Astrocyte (in vitro differentiated cells and primary cell): ENCODE data around the gene VAMP1. TPM values are rescaled to one million over a fixed set of nuclear protein-coding genes. Genes with fewer than 3 reads are reported as not detected.

Experiments
- DNase-seq: peaks from one replicate; pipeline ENCODE4 v3.0.0-alpha.2; 2010; ENCODE audit warnings: low read depth
- FAIRE-seq: peaks from 2 replicates; lab custom pipeline; 2011; peaks lifted over from hg19 to GRCh38; lab: Jason Lieb, UNC
- H2AFZ ChIP-seq: 2 replicates; pipeline ENCODE4 v1.6.0; 2012; ENCODE audit warnings: low read depth, low read length, inconsistent platforms
- H3K27ac ChIP-seq: 2 replicates; pipeline ENCODE4 v1.5.1; 2011; ENCODE audit warnings: low read depth, low read length, inconsistent platforms
- H3K27me3 ChIP-seq: 2 replicates; pipeline ENCODE4 v1.6.0; 2011; ENCODE audit warnings: low read length, inconsistent platforms; ENCODE audit not compliant: insufficient read depth
- H3K36me3 ChIP-seq: 2 replicates; pipeline ENCODE4 v1.5.1; 2011; ENCODE audit warnings: low read length, inconsistent platforms; ENCODE audit not compliant: insufficient read depth
- H3K4me1 ChIP-seq: 2 replicates; pipeline ENCODE4 v1.5.1; 2011; ENCODE audit warnings: low read length, inconsistent platforms; ENCODE audit not compliant: insufficient read depth
- H3K4me2 ChIP-seq: 2 replicates; pipeline ENCODE4 v1.6.0; 2012; ENCODE audit warnings: low read length, inconsistent platforms
- H3K4me3 ChIP-seq: 2 replicates; pipeline ENCODE4 v1.5.1; 2011; ENCODE audit warnings: low read depth, mild to moderate bottlenecking, low read length, inconsistent platforms; ENCODE audit not compliant: insufficient read depth
- H3K79me2 ChIP-seq: 2 replicates; pipeline ENCODE4 v1.6.0; 2012; ENCODE audit warnings: mild to moderate bottlenecking, low read length, inconsistent platforms; ENCODE audit not compliant: insufficient read depth
- H3K9ac ChIP-seq: 2 replicates; pipeline ENCODE4 v1.6.0; 2012; ENCODE audit warnings: mild to moderate bottlenecking, low read length, inconsistent platforms
- H3K9me3 ChIP-seq: 2 replicates; pipeline ENCODE4 v1.5.1; 2012; ENCODE audit warnings: low read depth, mild to moderate bottlenecking, low read length, inconsistent platforms; ENCODE audit not compliant: insufficient read depth
- H4K20me1 ChIP-seq: 2 replicates; pipeline ENCODE4 v1.6.0; 2012; ENCODE audit warnings: low read length, inconsistent platforms; ENCODE audit not compliant: insufficient read depth
- H3K27ac Mint-ChIP-seq: one replicate; pipeline ENCODE4 v1.8.0; 2021; ENCODE audit warnings: mild to moderate bottlenecking, mixed read lengths; ENCODE audit not compliant: unreplicated experiment
- H3K27me3 Mint-ChIP-seq: one replicate; pipeline ENCODE4 v1.8.0; 2021; ENCODE audit warnings: low read depth, mixed read lengths; ENCODE audit not compliant: unreplicated experiment
- H3K36me3 Mint-ChIP-seq: one replicate; pipeline ENCODE4 v1.8.0; 2021; ENCODE audit warnings: low read depth, mixed read lengths; ENCODE audit not compliant: unreplicated experiment
- H3K4me1 Mint-ChIP-seq: one replicate; pipeline ENCODE4 v1.8.0; 2021; ENCODE audit warnings: low read depth, mixed read lengths; ENCODE audit not compliant: unreplicated experiment
- H3K4me3 Mint-ChIP-seq: one replicate; pipeline ENCODE4 v1.8.0; 2021; ENCODE audit warnings: mild to moderate bottlenecking, moderate library complexity, mixed read lengths; ENCODE audit not compliant: unreplicated experiment
- H3K9me3 Mint-ChIP-seq: one replicate; pipeline ENCODE4 v1.8.0; 2021; ENCODE audit warnings: mild to moderate bottlenecking, mixed read lengths; ENCODE audit not compliant: unreplicated experiment
- EZH2 ChIP-seq: IDR thresholded peaks from 2 replicates; pipeline ENCODE4 v1.6.1; 2012; ENCODE audit warnings: mild to moderate bottlenecking, low read length, inconsistent platforms; ENCODE audit not compliant: insufficient read depth
- total RNA-seq: library from RNA; stranded (reverse); gene quantifications from 2 replicates; pipeline ENCODE4 v1.2.1, GENCODE V29; 2021
- TF ChIP-seq, protein P1 (sequence below): IDR thresholded peaks from 2 replicates; pipeline ENCODE4 v1.5.1; 2011; ENCODE audit warnings: low read depth, mild to moderate bottlenecking, inconsistent platforms, low read length, moderate library complexity; ENCODE audit not compliant: insufficient read depth

VAMP1 gene
- total RNA-seq, 1 donor from 2014 or later = 23.1 TPM

DNA sequence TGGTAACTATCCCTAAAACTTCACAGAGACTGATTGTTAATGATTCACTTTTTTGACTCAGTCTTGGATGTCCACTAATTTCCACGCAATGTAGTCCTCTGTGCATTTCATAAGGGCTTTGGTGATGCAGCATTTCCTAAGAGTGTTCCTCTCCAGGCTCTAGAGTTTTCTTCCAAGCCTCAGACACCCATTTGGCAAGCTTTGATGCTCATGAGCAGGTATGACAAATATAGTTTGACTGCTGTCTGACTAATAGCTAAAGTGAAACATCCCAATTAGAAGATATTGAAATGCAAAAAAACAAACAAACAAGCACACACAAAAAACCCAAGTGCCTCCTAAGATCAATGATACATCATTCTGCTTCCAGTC lies 1.5 kb upstream of the VAMP1 start:
- H3K4me1 ChIP-seq = peaks cover 14% of the 10 kb centered on the region
- Mint-ChIP-seq H3K4me1 (peaks cover 30% of the 10 kb centered on the region), H3K9me3 (peaks cover 2% of the 10 kb centered on the region), H3K27ac (no peak overlapping the region), H3K27me3 (no peaks in the 10 kb centered on the region), H3K36me3 (peaks cover 4% of the 10 kb centered on the region), H3K4me3 (peak overlapping the region; percentile 94)
- H4K20me1 ChIP-seq = peaks cover 19% of the 10 kb centered on the region
- DNase-seq (no peak), FAIRE-seq (no peak)
- H2AFZ ChIP-seq = no peak overlapping the region
- no peaks in the 10 kb centered on the region for H3K9me3 ChIP-seq
- H3K4me2 ChIP-seq = no peak overlapping the region
- H3K4me3 ChIP-seq = no peak overlapping the region
- no peak overlapping the region for H3K9ac ChIP-seq
- no peak overlapping the region for H3K27ac ChIP-seq
- H3K27me3 ChIP-seq = no peaks in the 10 kb centered on the region
- no peak for TF ChIP-seq EZH2
- H3K36me3 ChIP-seq = no peaks in the 10 kb centered on the region
- H3K79me2 ChIP-seq = peaks cover 24% of the 10 kb centered on the region

DNA sequence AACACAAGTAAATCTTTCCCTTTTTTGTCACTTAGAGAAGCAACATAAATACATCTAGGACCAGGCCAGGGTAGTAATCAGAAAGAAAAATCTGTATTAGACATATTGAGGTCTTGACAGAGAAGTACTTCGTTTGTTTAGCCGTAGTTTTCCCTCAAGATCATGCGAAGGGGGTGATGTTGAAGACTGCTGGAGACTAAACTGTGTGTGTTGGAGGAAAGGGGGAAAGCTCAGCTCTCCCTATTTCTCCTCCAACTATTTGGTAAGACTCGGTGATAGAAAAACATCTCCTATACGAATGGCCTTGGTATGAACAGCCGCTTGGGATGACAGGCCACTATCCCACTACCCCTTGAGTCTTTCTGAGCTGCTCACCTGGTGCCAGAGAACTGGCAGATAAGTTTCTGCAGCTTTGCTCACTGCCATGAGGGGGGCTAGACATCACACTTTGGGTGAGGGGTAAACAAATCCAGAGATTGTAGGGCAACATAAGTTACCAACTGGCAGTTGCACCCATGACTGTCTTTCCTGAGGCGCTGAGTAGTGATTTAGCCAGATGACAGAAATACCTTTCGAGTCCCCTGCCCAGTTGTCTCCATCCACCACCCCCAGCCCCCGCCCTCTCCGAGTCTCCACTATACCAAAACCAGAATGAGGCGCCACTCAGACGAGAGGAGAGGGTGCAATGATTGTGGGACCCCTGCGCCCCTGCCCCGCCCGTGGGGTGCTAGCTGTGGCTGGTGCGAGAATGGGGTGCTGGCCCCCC lies 685 bp downstream of the VAMP1 start:
- Mint-ChIP-seq H3K27ac (peak overlapping the region; percentile 18), H3K36me3 (peaks cover 9% of the 10 kb centered on the region), H3K27me3 (no peaks in the 10 kb centered on the region), H3K9me3 (peaks cover 2% of the 10 kb centered on the region), H3K4me3 (peak overlapping the region; percentile 94), H3K4me1 (peaks cover 20% of the 10 kb centered on the region)
- Histone ChIP-seq H3K9me3 (no peaks in the 10 kb centered on the region), H4K20me1 (peaks cover 32% of the 10 kb centered on the region), H2AFZ (peak overlapping the region; percentile 94), H3K79me2 (peaks cover 24% of the 10 kb centered on the region), H3K4me2 (peak overlapping the region; percentile 86), H3K27ac (peak overlapping the region; percentile 87), H3K4me3 (peak overlapping the region; percentile 83), H3K9ac (peak overlapping the region; percentile 88), H3K36me3 (peaks cover 3% of the 10 kb centered on the region), H3K27me3 (no peaks in the 10 kb centered on the region), H3K4me1 (peaks cover 14% of the 10 kb centered on the region)
- DNase-seq (no peak), FAIRE-seq (no peak)
- TF ChIP-seq, protein P1, sequence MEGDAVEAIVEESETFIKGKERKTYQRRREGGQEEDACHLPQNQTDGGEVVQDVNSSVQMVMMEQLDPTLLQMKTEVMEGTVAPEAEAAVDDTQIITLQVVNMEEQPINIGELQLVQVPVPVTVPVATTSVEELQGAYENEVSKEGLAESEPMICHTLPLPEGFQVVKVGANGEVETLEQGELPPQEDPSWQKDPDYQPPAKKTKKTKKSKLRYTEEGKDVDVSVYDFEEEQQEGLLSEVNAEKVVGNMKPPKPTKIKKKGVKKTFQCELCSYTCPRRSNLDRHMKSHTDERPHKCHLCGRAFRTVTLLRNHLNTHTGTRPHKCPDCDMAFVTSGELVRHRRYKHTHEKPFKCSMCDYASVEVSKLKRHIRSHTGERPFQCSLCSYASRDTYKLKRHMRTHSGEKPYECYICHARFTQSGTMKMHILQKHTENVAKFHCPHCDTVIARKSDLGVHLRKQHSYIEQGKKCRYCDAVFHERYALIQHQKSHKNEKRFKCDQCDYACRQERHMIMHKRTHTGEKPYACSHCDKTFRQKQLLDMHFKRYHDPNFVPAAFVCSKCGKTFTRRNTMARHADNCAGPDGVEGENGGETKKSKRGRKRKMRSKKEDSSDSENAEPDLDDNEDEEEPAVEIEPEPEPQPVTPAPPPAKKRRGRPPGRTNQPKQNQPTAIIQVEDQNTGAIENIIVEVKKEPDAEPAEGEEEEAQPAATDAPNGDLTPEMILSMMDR = no peak
- TF ChIP-seq EZH2 = no peak

DNA sequence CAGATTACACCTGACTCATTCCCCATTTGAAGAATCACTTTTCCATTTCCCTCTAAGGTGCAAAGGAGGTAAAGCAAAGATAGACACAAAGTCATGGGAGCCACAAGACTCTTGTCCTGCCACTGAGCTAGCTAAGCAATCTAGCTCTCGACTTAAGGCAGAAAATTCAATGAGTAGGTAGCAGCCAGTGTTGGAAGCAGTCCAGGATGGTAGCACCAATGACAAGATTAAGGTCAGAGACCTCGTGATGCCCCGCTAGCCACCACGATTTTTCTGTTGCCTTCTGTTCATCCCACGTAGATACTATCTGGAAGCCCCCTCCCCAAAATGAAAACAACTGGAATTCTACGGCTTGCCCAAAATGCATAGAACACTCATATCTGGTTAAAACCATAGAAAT lies 1.4 kb downstream of the VAMP1 start:
- H3K27me3 ChIP-seq = no peaks in the 10 kb centered on the region
- Mint-ChIP-seq H3K27ac (no peak overlapping the region), H3K4me1 (peaks cover 19% of the 10 kb centered on the region), H3K9me3 (no peaks in the 10 kb centered on the region), H3K27me3 (no peaks in the 10 kb centered on the region), H3K36me3 (peaks cover 16% of the 10 kb centered on the region), H3K4me3 (peak overlapping the region; percentile 94)
- no peak overlapping the region for H3K9ac ChIP-seq
- no peaks in the 10 kb centered on the region for H3K9me3 ChIP-seq
- TF ChIP-seq EZH2 = no peak
- TF ChIP-seq, protein P1 = no peak
- H3K4me2 ChIP-seq = peak overlapping the region; percentile 86
- peaks cover 10% of the 10 kb centered on the region for H3K36me3 ChIP-seq
- peaks cover 24% of the 10 kb centered on the region for H3K79me2 ChIP-seq
- peaks cover 35% of the 10 kb centered on the region for H4K20me1 ChIP-seq
- H3K4me1 ChIP-seq = peaks cover 14% of the 10 kb centered on the region
- DNase-seq = no peak
- FAIRE-seq = no peak
- H3K27ac ChIP-seq = no peak overlapping the region
- H2AFZ ChIP-seq = no peak overlapping the region
- H3K4me3 ChIP-seq = peak overlapping the region; percentile 83
